ENCODE measurements around the gene IDH3B.

IDH3B gene

GRCh38 chr20:2626853-2627541, 37.0 kb downstream of the IDH3B start:
- H3K4me3 ChIP-seq (ENCODE audit: low read depth, low read length) = no peak overlapping the region
- TF ChIP-seq CTCF (IDR thresholded peaks at IDR 0.05; ENCODE audit: borderline replicate concordance, insufficient read depth, low read depth, low read length) = no peak

- no peak for TF ChIP-seq CTCF (IDR thresholded peaks at IDR 0.05; ENCODE audit: borderline replicate concordance, insufficient read depth, low read depth, low read length)
- no peak overlapping the region for H3K4me3 ChIP-seq (ENCODE audit: low read depth, low read length)
These were observed 39.0 kb downstream of the IDH3B start for GRCh38 chr20:2625062-2625461.

- TF ChIP-seq CTCF (IDR thresholded peaks at IDR 0.05; ENCODE audit: borderline replicate concordance, insufficient read depth, low read depth, low read length) = no peak
- no peak overlapping the region for H3K4me3 ChIP-seq (ENCODE audit: low read depth, low read length)
These were observed 39.8 kb downstream of the IDH3B start for GRCh38 chr20:2624190-2624589.

- no peak overlapping the region for H3K4me3 ChIP-seq (ENCODE audit: low read depth, low read length)
- TF ChIP-seq CTCF (IDR thresholded peaks at IDR 0.05; ENCODE audit: borderline replicate concordance, insufficient read depth, low read depth, low read length) = no peak
These were observed 43.9 kb downstream of the IDH3B start for GRCh38 chr20:2619961-2620595.

GRCh38 chr20:2619337-2619736, 44.7 kb downstream of the IDH3B start:
- H3K4me3 ChIP-seq (ENCODE audit: low read depth, low read length) = no peak overlapping the region
- TF ChIP-seq CTCF (IDR thresholded peaks at IDR 0.05; ENCODE audit: borderline replicate concordance, insufficient read depth, low read depth, low read length) = no peak

- TF ChIP-seq CTCF (IDR thresholded peaks at IDR 0.05; ENCODE audit: borderline replicate concordance, insufficient read depth, low read depth, low read length) = no peak
- no peak overlapping the region for H3K4me3 ChIP-seq (ENCODE audit: low read depth, low read length)
These were observed 45.2 kb downstream of the IDH3B start for GRCh38 chr20:2618815-2619214.

- no peak for TF ChIP-seq CTCF (IDR thresholded peaks at IDR 0.05; ENCODE audit: borderline replicate concordance, insufficient read depth, low read depth, low read length)
- no peak overlapping the region for H3K4me3 ChIP-seq (ENCODE audit: low read depth, low read length)
These were observed 46.8 kb downstream of the IDH3B start for GRCh38 chr20:2617099-2617714.

Measured in GM12875 (cell line).